Activated T-cell treated with anti-CD3 and anti-CD28 coated beads, Interleukin-2, amount 50 U/mL, for 4 hours (primary cell): Measurements from ENCODE around the gene MAD1L1. TPM values are rescaled to one million over a fixed set of nuclear protein-coding genes. Genes with fewer than 3 reads are reported as not detected.

Experiments used
- ATAC-seq, 2 donors: fragments of 200-7000 bp; cut with Tn5 transposase; one replicate each; pipeline ENCODE4 v1.10.0; 2021
- DNase-seq: peaks from one replicate; pipeline ENCODE4 v3.0.0-alpha.2; 2020
- H3K27me3 Mint-ChIP-seq: one replicate; pipeline ENCODE4 v1.8.0; 2021; ENCODE audit warnings: low read depth, mixed read lengths
- H3K36me3 Mint-ChIP-seq: one replicate; pipeline ENCODE4 v1.8.0; 2022; ENCODE audit warnings: mixed read lengths; ENCODE audit not compliant: insufficient read depth
- H3K4me1 Mint-ChIP-seq: one replicate; pipeline ENCODE4 v1.8.0; 2021; ENCODE audit warnings: low read depth, mixed read lengths
- H3K4me3 Mint-ChIP-seq: one replicate; pipeline ENCODE4 v1.8.0; 2021; ENCODE audit warnings: mild to moderate bottlenecking, moderate library complexity, mixed read lengths
- H3K9me3 Mint-ChIP-seq: one replicate; pipeline ENCODE4 v1.8.0; 2021; ENCODE audit warnings: mixed read lengths
- total RNA-seq, 3 donors: library from RNA; stranded (reverse); gene quantifications; one replicate each; pipeline ENCODE4 v1.2.1, GENCODE V29; 2021

The MAD1L1 gene
- total RNA-seq, 3 donors from 2014 or later, result 55.8 to 59.4 (median 57.9) TPM

DNA sequence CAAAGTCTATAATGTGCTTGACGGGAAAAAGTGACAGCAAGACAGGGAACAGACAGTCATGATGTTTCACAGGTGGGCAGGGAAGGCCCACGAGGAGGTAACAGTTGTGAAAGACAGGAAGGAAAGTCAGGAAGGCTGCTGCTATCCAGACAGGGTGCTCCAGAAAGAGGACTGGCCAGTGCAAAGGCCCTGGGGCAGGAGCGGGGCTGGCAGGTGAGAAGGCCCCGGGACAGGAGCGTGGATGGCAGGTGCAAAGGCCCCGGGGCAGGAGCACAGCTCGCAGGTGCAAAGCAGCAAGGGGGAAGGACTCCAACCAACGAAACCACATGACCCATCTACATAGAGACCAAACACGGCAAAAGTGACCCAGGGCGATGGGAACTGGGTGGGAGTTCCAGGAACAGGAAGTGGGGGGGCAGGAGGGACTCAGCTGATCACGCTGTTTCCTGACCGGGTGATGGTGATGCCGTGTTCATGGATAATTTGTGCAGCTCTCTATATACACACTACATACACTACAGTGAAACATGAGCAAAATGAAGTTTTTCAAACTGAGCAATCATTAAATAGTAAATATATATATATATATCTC is 138.2 kb downstream of the MAD1L1 start:
- DNase-seq (no peak), ATAC-seq (no peak)
- Mint-ChIP-seq H3K27me3 (no peaks in the 10 kb centered on the region), H3K4me3 (no peak overlapping the region), H3K9me3 (no peaks in the 10 kb centered on the region), H3K4me1 (peaks cover 28% of the 10 kb centered on the region), H3K36me3 (peaks cover 8% of the 10 kb centered on the region)

DNA sequence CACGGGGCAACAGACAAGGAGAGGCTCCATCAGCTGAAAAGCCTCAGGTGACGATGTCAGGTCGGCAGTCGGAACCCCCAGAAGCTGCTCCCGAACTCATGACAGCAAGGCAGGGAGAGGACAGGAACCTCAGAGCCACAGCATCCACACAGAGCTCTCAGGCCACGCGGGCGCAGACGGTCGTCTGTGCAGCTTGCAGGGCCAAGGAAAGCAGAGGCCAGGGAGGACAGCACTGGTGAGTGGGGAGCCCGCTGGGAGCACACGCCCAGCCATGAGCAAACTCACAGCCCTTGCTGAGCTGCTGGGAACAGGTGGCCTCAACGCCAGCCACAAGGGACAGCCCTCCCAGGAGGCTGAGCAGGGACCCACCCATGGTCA is 138.9 kb downstream of the MAD1L1 start:
- Mint-ChIP-seq H3K36me3 (peaks cover 8% of the 10 kb centered on the region), H3K9me3 (no peaks in the 10 kb centered on the region), H3K4me1 (peaks cover 21% of the 10 kb centered on the region), H3K27me3 (no peaks in the 10 kb centered on the region), H3K4me3 (no peak overlapping the region)
- ATAC-seq (no peak), DNase-seq (no peak)

DNA sequence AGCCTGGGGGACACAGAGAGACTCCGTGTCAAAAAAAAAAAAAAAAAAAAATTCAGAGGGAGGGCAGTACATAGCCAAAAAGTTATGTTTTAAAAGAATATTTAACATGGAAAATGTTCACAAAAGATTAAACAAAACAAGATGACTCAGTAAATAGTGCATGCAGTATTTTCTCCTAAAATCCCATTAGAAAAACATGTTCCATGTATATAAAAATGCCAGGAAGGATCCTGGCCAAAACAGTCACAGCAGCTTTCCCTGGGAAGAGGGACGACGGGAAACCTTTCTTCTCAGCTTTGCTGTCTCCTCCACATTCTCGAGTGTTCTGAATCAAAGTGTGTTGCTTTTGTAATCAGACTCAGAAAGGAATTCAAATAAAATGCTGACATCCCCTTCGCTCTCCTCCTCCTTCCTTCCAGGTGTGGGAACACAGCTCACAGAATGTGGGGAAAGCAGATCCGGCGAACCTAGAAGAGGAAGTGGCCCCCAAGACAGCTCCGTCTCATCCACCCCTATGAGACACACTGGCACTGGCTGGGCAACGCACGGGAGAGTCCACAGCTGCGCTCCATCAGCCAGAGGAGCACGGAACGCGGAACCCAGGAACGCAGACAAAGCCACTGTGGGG is 139.4 kb downstream of the MAD1L1 start:
- DNase-seq (no peak), ATAC-seq (no peak)
- H3K27me3 Mint-ChIP-seq, result no peaks in the 10 kb centered on the region
- H3K4me1 Mint-ChIP-seq, result peaks cover 16% of the 10 kb centered on the region
- H3K4me3 Mint-ChIP-seq, result no peak overlapping the region
- H3K9me3 Mint-ChIP-seq, result no peaks in the 10 kb centered on the region
- H3K36me3 Mint-ChIP-seq, result peaks cover 8% of the 10 kb centered on the region

DNA sequence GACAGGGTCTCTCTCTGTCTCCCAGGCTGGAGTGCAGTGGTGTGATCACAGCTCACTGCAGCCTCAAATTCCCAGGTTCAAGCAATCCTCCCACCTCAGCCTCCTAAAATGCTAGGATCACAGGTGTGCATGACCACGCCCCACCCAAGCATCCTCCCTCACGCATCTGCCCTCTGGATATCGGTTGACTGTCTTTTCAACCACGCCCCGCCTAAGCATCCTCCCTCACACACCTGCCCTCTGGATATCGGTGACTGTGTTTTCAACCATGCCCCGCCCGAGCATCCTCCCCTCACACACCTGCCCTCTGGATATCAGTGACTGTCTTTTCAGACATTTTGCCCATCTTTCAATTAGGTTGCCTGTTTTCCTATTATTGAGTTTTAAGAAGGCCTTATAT is 140.5 kb downstream of the MAD1L1 start:
- ATAC-seq (no peak), DNase-seq (no peak)
- Mint-ChIP-seq H3K9me3 (no peaks in the 10 kb centered on the region), H3K27me3 (no peaks in the 10 kb centered on the region), H3K4me3 (no peak overlapping the region), H3K4me1 (peaks cover 8% of the 10 kb centered on the region), H3K36me3 (peaks cover 8% of the 10 kb centered on the region)

DNA sequence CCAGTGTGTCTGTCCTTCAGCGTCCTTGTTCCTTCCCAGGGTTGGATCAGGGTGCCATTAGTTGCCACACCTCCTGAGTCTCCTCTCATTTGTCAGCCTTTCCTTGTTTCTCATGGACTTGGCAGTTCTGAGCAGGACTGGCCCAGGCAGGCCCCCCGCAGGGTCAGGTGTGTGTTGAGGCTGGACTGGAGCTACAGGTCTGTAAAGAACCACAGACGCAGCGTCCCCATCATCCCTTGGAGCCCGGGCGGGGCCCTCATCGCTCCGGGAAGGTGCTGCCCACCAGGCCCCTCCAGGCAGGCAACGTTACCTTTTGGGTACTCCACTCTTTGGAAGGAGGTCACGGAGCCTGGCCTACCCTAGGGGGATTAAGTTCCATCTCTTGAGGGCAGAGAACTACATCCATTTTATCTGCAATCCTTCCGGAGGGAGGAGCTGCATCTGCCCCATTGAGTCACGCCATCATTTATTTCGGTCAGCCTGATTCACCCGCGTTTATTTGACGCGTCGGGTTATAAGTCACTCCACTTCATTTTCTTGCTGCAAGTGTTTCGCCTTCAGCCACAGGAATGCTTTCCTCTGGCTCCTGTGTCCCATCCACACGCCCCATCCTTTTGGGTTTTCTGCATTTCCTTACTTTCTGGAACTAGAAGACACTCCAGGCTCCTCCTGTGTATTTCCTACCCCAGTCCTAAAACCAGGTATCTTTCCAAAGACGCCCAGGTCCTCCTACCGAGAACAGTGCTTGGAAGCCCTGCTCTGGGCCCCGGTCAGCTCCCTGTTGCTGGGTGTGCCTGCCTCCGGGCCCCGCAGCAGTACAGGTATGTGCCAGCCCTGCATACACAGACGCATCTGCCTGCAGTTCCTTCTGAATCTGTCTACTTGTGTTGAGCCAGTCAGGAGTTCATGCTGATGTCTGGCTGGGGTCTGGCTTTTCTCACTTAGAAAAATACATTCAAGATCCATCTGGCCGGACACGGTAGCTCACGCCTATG is 141.9 kb downstream of the MAD1L1 start:
- Mint-ChIP-seq H3K27me3 (no peaks in the 10 kb centered on the region), H3K36me3 (peaks cover 10% of the 10 kb centered on the region), H3K4me3 (no peak overlapping the region), H3K9me3 (no peaks in the 10 kb centered on the region), H3K4me1 (peaks cover 6% of the 10 kb centered on the region)
- DNase-seq (no peak), ATAC-seq (no peak)

DNA sequence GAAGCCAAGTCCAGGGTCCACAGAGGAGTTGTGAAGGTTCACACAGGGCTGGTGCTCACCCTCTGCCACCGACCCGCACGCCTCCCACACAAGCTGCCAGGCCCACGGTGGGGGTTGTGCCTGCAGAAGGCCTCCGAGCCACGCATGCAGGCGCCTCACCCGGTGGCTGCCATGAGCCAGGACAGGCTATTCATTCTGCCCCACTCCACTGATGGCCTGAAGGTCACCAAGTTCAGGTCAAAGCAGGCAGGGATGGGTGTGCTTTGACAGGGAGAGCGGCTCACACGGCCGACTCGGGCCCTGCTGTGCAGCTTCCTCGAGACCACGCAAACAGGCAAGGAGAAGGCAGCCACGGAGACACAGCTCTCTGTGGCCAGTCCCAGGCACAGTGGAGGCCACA is 143.9 kb downstream of the MAD1L1 start:
- H3K36me3 Mint-ChIP-seq, result peaks cover 13% of the 10 kb centered on the region
- H3K4me3 Mint-ChIP-seq, result no peak overlapping the region
- ATAC-seq (no peak), DNase-seq (no peak)
- peaks cover 9% of the 10 kb centered on the region for H3K4me1 Mint-ChIP-seq
- no peaks in the 10 kb centered on the region for H3K27me3 Mint-ChIP-seq
- no peaks in the 10 kb centered on the region for H3K9me3 Mint-ChIP-seq

DNA sequence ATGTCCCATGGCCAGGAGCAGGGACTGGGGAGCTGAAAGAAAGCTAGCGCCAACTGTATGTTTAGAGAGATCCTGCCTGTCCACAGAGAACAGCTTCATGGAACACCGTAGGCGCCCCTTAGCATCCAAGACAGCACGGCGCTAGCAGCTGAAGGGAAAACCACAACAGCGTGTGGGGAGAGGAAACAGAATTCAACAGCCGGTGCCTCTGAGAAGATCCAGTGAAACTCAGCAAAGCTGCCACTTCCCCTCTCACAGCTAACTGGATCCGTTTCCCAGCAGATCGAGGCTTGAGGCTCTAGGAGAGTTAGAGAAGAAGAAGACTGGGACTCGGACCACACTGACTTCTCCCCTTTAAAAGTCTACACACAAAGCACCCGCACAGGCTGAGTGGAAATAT is 145.0 kb downstream of the MAD1L1 start:
- no peak for ATAC-seq
- Mint-ChIP-seq H3K27me3 (no peaks in the 10 kb centered on the region), H3K36me3 (peaks cover 13% of the 10 kb centered on the region), H3K4me3 (no peak overlapping the region), H3K9me3 (no peaks in the 10 kb centered on the region), H3K4me1 (peaks cover 6% of the 10 kb centered on the region)
- no peak for DNase-seq

DNA sequence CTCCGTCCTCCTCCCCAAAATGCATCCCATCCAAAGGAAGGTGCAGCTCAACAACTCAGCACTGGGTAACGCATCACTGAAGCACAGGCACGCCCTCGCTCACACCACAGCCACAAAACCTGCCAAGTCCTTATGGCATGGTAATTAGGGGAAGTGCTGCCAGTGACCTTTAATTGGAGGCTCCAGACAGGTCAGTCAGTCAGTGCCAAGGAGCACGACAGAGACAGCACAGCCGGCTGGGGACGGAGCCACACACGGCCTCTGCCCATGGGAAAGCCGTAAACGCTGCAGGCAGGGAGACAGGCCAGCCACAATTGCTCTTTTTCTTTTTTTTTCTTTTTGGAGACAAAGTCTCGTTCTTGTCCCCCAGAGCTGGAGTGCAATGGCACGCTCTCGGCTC is 146.5 kb downstream of the MAD1L1 start:
- Mint-ChIP-seq H3K27me3 (no peaks in the 10 kb centered on the region), H3K4me1 (peaks cover 6% of the 10 kb centered on the region), H3K4me3 (no peak overlapping the region), H3K36me3 (peaks cover 10% of the 10 kb centered on the region), H3K9me3 (no peaks in the 10 kb centered on the region)
- no peak for DNase-seq
- no peak for ATAC-seq

DNA sequence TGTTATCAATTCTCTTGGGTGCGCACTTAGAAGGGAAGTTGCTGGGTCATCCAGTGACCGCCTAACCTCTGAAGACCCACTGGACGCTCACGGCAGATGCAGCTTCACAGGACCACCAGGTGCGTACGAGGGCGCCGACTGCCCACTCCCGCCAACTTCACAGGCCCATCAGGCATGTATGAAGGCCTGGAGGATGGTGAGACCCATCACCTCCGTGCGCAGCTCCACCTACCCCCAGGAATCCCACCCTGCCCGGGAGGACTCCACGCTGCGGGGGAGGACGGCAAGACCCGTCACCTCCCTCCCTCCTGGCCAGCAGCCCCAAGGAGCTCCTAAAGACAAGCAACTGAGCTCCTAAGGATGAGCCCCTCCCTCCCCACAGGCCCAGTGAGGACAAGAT is 146.9 kb downstream of the MAD1L1 start:
- no peak for DNase-seq
- no peak overlapping the region for H3K4me3 Mint-ChIP-seq
- H3K27me3 Mint-ChIP-seq, result no peaks in the 10 kb centered on the region
- H3K4me1 Mint-ChIP-seq, result peaks cover 6% of the 10 kb centered on the region
- H3K36me3 Mint-ChIP-seq, result peaks cover 10% of the 10 kb centered on the region
- no peaks in the 10 kb centered on the region for H3K9me3 Mint-ChIP-seq
- ATAC-seq, result no peak

DNA sequence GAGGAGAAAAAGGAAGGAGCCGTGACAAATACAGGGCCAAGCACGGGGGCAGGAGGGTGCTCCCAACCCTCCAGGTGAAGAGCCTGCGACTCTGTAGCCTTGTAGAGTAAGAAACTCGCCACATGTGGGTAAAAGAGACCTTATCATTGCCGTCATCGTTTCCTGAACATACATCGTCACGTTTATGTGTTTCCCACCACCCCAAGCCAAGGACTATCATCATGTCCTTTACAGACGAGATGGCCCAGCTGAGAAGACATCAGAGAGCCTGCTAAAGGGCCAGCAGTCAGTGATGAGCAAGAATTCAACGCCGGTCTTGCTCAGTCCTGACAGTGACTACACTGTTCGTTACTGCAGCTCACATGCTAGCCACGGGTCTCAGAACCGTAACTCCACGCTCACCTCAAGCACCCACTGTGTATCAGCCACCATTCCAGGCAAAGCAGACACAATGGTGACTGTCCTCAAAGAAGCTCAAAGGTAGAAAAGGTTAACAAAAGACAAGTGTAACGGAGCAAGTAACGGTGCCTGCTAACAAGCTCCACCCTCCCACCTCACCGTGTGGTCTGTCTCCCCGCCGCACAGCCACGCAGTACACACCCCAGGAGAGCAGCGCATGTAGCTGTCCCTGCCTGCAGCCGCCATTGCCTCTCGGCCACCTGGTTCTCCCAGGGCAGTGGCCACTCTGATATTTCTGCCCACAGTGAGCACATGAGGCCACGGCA is 147.8 kb downstream of the MAD1L1 start:
- H3K9me3 Mint-ChIP-seq, result no peaks in the 10 kb centered on the region
- H3K27me3 Mint-ChIP-seq, result no peaks in the 10 kb centered on the region
- peak; percentile 44 to 56 for ATAC-seq

DNA sequence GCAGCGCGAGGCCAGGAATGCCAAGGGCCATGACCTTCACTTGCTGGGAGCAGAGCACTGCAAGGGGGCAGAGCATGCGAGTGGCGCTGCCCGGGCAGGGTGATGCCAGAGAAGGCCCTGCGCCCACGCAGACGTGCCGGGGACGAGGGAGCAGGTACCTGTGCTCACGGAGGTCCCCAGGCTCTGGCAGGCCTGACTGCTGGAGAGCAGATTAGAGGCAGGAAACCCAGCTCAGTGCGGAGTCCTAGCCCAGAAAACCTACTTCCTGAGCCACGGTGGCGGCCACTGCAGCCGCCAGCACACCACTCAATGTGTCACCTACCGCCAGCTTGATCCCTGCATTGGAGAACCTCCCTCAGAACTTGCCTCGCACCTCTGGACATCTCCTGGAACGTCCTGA is 148.4 kb downstream of the MAD1L1 start:
- Mint-ChIP-seq H3K9me3 (no peaks in the 10 kb centered on the region), H3K36me3 (peaks cover 10% of the 10 kb centered on the region), H3K4me1 (peaks cover 11% of the 10 kb centered on the region), H3K27me3 (no peaks in the 10 kb centered on the region), H3K4me3 (no peak overlapping the region)
- no peak for DNase-seq
- peak; percentile 23 to 51 for ATAC-seq

More for the DNA sequence above, 147.8 kb downstream of the MAD1L1 start:
- peaks cover 10% of the 10 kb centered on the region for H3K36me3 Mint-ChIP-seq
- DNase-seq, result no peak
- H3K4me1 Mint-ChIP-seq, result peaks cover 6% of the 10 kb centered on the region
- H3K4me3 Mint-ChIP-seq, result no peak overlapping the region

DNA sequence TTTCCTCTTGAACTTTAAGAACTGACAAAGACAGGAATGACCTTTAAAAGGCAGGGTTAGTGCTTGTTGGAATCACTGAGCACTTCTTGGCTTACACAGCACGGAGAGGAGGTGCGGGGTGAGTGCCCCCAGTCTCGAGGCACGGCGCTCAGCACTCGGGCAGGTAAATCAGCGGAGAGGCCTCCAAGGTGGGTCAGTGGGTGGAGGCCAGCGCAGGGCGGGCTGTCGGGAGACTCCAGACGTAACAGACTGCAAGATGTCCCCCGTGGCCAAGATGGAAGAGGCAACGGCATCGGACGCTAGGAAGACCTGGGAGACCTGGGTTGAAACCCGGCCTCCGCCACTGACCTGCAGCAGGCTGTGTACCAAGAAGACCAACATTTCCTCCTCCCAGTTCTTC is 149.4 kb downstream of the MAD1L1 start:
- Mint-ChIP-seq H3K27me3 (no peaks in the 10 kb centered on the region), H3K4me1 (peaks cover 11% of the 10 kb centered on the region), H3K9me3 (no peaks in the 10 kb centered on the region), H3K4me3 (no peak overlapping the region), H3K36me3 (peaks cover 10% of the 10 kb centered on the region)
- DNase-seq, result no peak
- no peak for ATAC-seq

DNA sequence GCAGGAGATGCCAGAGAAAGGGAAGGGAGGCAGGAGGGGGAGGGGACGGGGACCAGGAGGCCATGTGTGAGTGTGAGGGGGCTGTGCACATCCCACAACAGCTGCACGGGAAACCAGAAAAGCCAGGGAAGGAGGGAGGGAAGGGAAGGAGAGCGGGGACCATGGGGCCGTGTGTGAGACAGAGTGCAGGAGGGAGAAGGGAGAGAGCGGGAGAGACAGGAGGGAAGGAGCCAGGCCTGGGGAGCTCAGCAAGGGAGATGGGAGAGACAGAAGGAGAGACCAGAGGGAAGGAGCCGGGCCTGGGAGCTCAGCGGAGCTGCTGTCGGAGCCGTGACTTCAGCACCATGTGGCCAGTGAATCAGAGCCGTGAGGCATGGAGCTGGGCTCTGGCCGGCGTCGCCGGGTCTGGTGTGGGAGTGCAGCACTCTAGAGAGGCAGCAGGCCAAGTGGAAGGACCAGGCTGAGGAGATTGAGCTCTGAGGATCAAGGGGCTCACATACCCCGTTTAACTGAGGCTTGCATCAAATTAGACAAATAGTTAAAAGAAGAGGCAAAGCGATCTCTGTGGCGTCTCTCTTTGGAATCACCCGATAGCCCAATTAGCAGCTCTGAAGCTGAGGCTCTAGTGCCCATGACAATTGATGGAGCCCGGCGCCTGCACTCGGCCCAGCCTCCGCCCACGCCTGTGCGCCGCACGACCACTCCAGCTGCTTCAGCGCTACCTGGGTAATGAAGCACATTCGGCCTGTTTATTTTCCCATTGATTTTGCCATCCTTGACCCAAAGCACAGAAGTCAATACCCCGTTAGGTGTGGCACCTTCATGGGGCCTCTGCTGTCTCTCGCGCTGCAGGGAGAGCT is 150.4 kb downstream of the MAD1L1 start:
- peaks cover 11% of the 10 kb centered on the region for H3K4me1 Mint-ChIP-seq
- no peaks in the 10 kb centered on the region for H3K9me3 Mint-ChIP-seq
- ATAC-seq (no peak), DNase-seq (no peak)
- H3K4me3 Mint-ChIP-seq, result no peak overlapping the region
- peaks cover 10% of the 10 kb centered on the region for H3K36me3 Mint-ChIP-seq
- no peaks in the 10 kb centered on the region for H3K27me3 Mint-ChIP-seq
